Mesodermal cell (in vitro differentiated cells): Measurements from ENCODE around the gene COX7A1. TPM values are rescaled to one million over a fixed set of nuclear protein-coding genes. Genes with fewer than 3 reads are reported as not detected.
"Not testable (repeated sequence)": the region's sequence is repeated elsewhere in the genome, so short reads cannot be mapped to it uniquely, and the experiment has no call there.

Experiments used
- H3K27ac ChIP-seq: 2 replicates; pipeline ENCODE4 v1.7.0; 2013; ENCODE audit warnings: mild to moderate bottlenecking, low read depth, low read length, moderate library complexity; ENCODE audit not compliant: severe bottlenecking
- H3K36me3 ChIP-seq: 2 replicates; pipeline ENCODE4 v1.7.1; 2013; ENCODE audit warnings: mild to moderate bottlenecking, low read length, moderate library complexity; ENCODE audit not compliant: control insufficient read depth, insufficient read depth
- H3K4me1 ChIP-seq: one replicate; pipeline ENCODE4 v1.7.1; 2013; ENCODE audit warnings: mild to moderate bottlenecking, low read length; ENCODE audit not compliant: insufficient read depth, control insufficient read depth, poor library complexity, severe bottlenecking
- H3K4me3 ChIP-seq: 2 replicates; pipeline ENCODE4 v1.7.0; 2013; ENCODE audit warnings: low read length, control low read depth, mild to moderate bottlenecking; ENCODE audit not compliant: insufficient read depth, poor library complexity, severe bottlenecking; ENCODE audit errors: extremely low read depth
- H3K9me3 ChIP-seq: 2 replicates; pipeline ENCODE4 v1.7.1; 2013; ENCODE audit warnings: mild to moderate bottlenecking, low read length, moderate library complexity; ENCODE audit not compliant: control insufficient read depth
- WGBS, 2 experiments: methylation state at CpG; one replicate each; pipeline ENCODE4 v1.1.5; 2013; ENCODE audit warnings: missing lambda C conversion rate in 2 of 2; ENCODE audit not compliant: insufficient coverage in 2 of 2; 5-methylcytosine and 5-hydroxymethylcytosine counted together
- polyA plus RNA-seq, 2 experiments: library from polyadenylated mRNA; stranded (reverse); fragments of 50-300 nt; gene quantifications; one replicate each; pipeline ENCODE4 v1.2.3, GENCODE V29; 2013

The COX7A1 gene
- polyA plus RNA-seq (2013, experiment 1 of 2), result not detected
- polyA plus RNA-seq (2013, experiment 2 of 2), result not detected

- Histone ChIP-seq H3K4me1 (no peaks in the 10 kb centered on the region), H3K36me3 (peaks cover 63% of the 10 kb centered on the region), H3K9me3 (no peaks in the 10 kb centered on the region), H3K4me3 (no peak within 1 kb of the TSS), H3K27ac (no peak within 1 kb of the TSS)
- 89 to 94% methylated on average over 25 to 34 of the region's 40 CpGs for WGBS, 2 experiments
Observed at GRCh38 chr19:36152352-36153091, at the start of gene COX7A1. Gene COX7A1 (minus strand): TSS chr19:36152447. CDS start chr19:36152407, 40 bp downstream.

DNA sequence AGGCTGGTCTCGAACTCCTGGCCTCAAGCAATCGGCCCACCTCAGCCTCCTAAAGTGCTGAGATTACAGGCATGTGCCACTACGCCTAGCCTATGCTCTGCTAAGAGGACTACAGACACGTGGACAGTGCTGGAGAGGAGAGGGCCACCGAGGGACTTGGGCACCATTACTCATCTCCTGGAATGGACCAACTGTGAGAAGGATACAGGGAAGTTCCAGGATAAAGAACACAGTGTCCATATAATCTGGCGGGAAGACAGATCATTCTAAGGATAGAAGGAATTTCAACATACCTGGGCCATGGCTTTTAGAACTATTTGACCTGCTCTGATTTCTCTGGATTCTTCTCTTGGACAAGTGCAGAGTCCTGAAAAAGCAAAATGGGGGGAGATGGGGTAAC, 49.4 kb upstream of the COX7A1 start:
- H3K4me1 ChIP-seq, result no peaks in the 10 kb centered on the region
- no peak overlapping the region for H3K4me3 ChIP-seq
- H3K9me3 ChIP-seq, result no peaks in the 10 kb centered on the region
- H3K27ac ChIP-seq, result no peak overlapping the region
- WGBS, 2 experiments, result 94% methylated on average over 6 of the region's 6 CpGs
- no peaks in the 10 kb centered on the region for H3K36me3 ChIP-seq

DNA sequence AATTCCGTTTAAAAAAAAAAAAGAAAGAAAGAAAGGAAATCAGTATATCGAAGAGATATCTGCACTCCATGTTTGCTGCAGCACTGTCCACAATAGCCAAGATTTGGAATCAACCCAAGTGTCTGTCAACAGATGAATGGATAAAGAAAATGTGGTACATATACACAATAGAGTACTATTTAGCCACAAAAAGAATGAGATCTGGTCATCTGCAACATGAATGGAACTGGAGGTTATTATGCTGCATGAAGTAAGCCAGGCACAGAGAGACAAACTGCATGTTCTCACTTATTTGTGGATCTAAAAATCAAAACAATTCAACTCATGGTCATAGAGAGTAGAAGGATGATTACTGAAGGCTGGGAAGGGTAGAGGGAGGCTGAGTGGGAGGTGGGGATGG, 45.9 kb upstream of the COX7A1 start:
- no peak overlapping the region for H3K27ac ChIP-seq
- no peaks in the 10 kb centered on the region for H3K9me3 ChIP-seq
- H3K36me3 ChIP-seq, result peaks cover 12% of the 10 kb centered on the region
- H3K4me3 ChIP-seq, result no peak overlapping the region
- no peaks in the 10 kb centered on the region for H3K4me1 ChIP-seq
- WGBS, 2 experiments, result 60 to 80% methylated on average over 1 of the region's 2 CpGs

DNA sequence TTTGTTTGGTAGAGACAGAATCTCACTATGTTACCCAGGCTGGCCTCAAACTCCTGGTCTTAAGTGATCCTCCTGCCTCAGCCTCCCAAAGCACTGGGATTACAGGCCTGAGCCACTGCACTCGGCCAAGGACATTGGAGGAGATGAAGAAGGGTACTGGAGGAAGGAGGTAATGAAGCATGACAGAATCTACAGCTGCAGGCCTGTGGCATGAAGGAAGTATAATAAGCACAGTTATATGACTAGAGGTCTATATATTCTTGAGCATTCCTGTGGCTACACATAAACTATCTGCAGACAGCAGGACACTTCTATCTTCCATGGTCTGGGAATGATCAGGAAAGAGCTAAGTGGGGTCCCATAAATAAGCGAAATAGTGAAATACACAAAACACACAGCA, 44.0 kb upstream of the COX7A1 start:
- 86 to 88% methylated on average over 1 to 2 of the region's 2 CpGs for WGBS, 2 experiments
- Histone ChIP-seq H3K27ac (no peak overlapping the region), H3K4me1 (no peaks in the 10 kb centered on the region), H3K36me3 (peaks cover 12% of the 10 kb centered on the region), H3K9me3 (no peaks in the 10 kb centered on the region), H3K4me3 (no peak overlapping the region)

GRCh38 chr19:36186722-36187121, 34.5 kb upstream of the COX7A1 start:
- 100% methylated on average over 3 to 4 of the region's 5 CpGs for WGBS, 2 experiments
- H3K9me3 ChIP-seq, H3K4me3 ChIP-seq, H3K4me1 ChIP-seq, H3K27ac ChIP-seq, H3K36me3 ChIP-seq: not testable (repeated sequence)

DNA sequence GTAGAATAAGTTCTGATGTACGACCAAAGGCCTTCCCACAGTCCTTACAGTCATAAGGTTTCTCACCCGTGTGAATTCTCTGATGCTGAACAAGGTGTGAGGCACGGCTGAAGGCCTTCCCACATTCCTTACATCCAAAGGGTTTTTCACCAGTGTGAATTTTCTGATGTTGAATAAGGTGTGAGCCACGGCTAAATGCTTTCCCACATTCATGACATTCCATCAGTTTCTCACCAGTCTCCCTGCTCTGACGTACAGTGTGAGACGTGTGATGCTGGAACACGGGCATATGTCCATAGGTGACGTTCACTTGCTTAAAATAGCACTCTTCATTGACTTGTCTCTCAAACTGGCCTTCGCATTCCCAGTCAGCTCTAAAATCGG, 31.0 kb upstream of the COX7A1 start:
- peaks cover 9% of the 10 kb centered on the region for H3K9me3 ChIP-seq
- H3K27ac ChIP-seq, result peak overlapping the region; percentile 78
- H3K4me1 ChIP-seq, result no peaks in the 10 kb centered on the region
- 80 to 90% methylated on average over 6 to 8 of the region's 10 CpGs for WGBS, 2 experiments
- H3K4me3 ChIP-seq, result no peak overlapping the region
- H3K36me3 ChIP-seq, result peaks cover 4% of the 10 kb centered on the region

GRCh38 chr19:36182612-36183244, 30.5 kb upstream of the COX7A1 start:
- H3K4me3 ChIP-seq, result no peak overlapping the region
- peaks cover 4% of the 10 kb centered on the region for H3K36me3 ChIP-seq
- H3K9me3 ChIP-seq, result peaks cover 9% of the 10 kb centered on the region
- H3K27ac ChIP-seq, result peak overlapping the region; percentile 78
- H3K4me1 ChIP-seq, result no peaks in the 10 kb centered on the region
- WGBS, 2 experiments, result 80 to 84% methylated on average over 12 to 14 of the region's 17 CpGs

GRCh38 chr19:36179077-36179476, 26.8 kb upstream of the COX7A1 start:
- not testable (repeated sequence) for H3K27ac ChIP-seq, H3K9me3 ChIP-seq, H3K4me3 ChIP-seq, H3K4me1 ChIP-seq, H3K36me3 ChIP-seq
- WGBS, 2 experiments, result 83% methylated on average over 1 of the region's 2 CpGs; no CpG with 5 or more reads in 1 of the 2 experiments

DNA sequence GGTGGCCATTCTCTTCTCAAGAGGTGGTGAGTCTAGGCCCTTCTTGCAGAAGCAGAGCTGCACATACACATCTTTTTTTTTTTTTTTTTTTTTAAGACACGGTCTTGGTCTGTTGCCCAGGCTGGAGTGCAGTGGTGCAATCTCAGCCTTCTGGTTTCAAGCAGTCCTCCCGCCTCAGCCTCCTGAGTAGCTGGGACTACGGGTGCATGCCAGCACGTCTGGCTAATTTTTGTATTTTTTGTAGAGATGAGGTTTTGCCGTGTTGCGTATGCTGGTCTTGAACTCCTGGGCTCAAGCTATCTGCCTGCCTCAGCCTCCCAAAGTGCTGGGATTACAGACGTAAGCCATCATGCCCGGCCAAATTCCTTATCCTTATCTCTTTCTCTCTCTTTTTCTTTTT, 21.6 kb upstream of the COX7A1 start:
- not testable (repeated sequence) for H3K9me3 ChIP-seq, H3K27ac ChIP-seq, H3K36me3 ChIP-seq, H3K4me3 ChIP-seq, H3K4me1 ChIP-seq
- 95 to 96% methylated on average over 3 to 7 of the region's 8 CpGs for WGBS, 2 experiments

GRCh38 chr19:36172852-36173251, 20.6 kb upstream of the COX7A1 start:
- H3K9me3 ChIP-seq, result no peaks in the 10 kb centered on the region

More at GRCh38 chr19:36172852-36173251, 20.6 kb upstream of the COX7A1 start:
- WGBS, 2 experiments, result 93% methylated on average over 3 of the region's 5 CpGs; no CpG with 5 or more reads in 1 of the 2 experiments
- Histone ChIP-seq H3K4me1 (peaks cover 4% of the 10 kb centered on the region), H3K27ac (no peak overlapping the region), H3K4me3 (no peak overlapping the region), H3K36me3 (no peaks in the 10 kb centered on the region)
